Measurements from ENCODE around the gene PLVAP. TPM values are rescaled to one million over a fixed set of nuclear protein-coding genes. Genes with fewer than 3 reads are reported as not detected.

The PLVAP gene
- total RNA-seq, 4 donors from 2014 or later = 4.7 to 204 (median 87.4) TPM

- H3K36me3 ChIP-seq = no peaks in the 10 kb centered on the region
- TF ChIP-seq POLR2A (IDR thresholded peaks at IDR 0.05) (no peak), CTCF (IDR thresholded peaks at IDR 0.05) (no peak)
- H3K27me3 ChIP-seq = no peaks in the 10 kb centered on the region
- peak overlapping the region in 1 of 2 donors; percentile 66 for H3K27ac ChIP-seq
- DNase-seq = no peak
- intact Hi-C loops (cut with DNase I; ENCODE audit: low total_unique reads) = no loop called here
- H3K4me1 ChIP-seq = peaks cover 0 to 13% of the 10 kb centered on the region in 2 donors
- peak overlapping the region; percentile 57 to 78 for H3K4me3 ChIP-seq
- no peaks in the 10 kb centered on the region for H3K9me3 ChIP-seq
These were observed 39.3 kb downstream of the PLVAP start for GRCh38 chr19:17337675-17338432.

GRCh38 chr19:17336872-17337674, 40.1 kb downstream of the PLVAP start, which contains the start of gene GTPBP3:
Gene GTPBP3 (plus strand): TSS chr19:17337553. CDS start chr19:17337612, 59 bp downstream.
- H3K36me3 ChIP-seq = no peaks in the 10 kb centered on the region
- H3K4me1 ChIP-seq = peaks cover 0 to 13% of the 10 kb centered on the region in 2 donors
- peak within 1 kb of the TSS; percentile 57 to 78 for H3K4me3 ChIP-seq
- no peaks in the 10 kb centered on the region for H3K9me3 ChIP-seq
- no peaks in the 10 kb centered on the region for H3K27me3 ChIP-seq
- no peak for TF ChIP-seq CTCF (IDR thresholded peaks at IDR 0.05)
- peak in 1 of 2 donors; percentile 19 for TF ChIP-seq POLR2A (IDR thresholded peaks at IDR 0.05)
- DNase-seq = peak; percentile 94 to 97
- peak within 1 kb of the TSS; percentile 90 to 93 for H3K27ac ChIP-seq
- intact Hi-C loops (cut with DNase I; ENCODE audit: low total_unique reads) = no loop called here

- no peak overlapping the region for H3K27ac ChIP-seq
- DNase-seq = no peak
- TF ChIP-seq POLR2A (IDR thresholded peaks at IDR 0.05) (no peak), CTCF (IDR thresholded peaks at IDR 0.05) (no peak)
- no peaks in the 10 kb centered on the region for H3K27me3 ChIP-seq
- no peak overlapping the region for H3K4me3 ChIP-seq
- no peaks in the 10 kb centered on the region for H3K36me3 ChIP-seq
- H3K9me3 ChIP-seq = no peaks in the 10 kb centered on the region
- peaks cover 0 to 13% of the 10 kb centered on the region in 2 donors for H3K4me1 ChIP-seq
- intact Hi-C loops (cut with DNase I; ENCODE audit: low total_unique reads) = no loop called here
These were observed 41.6 kb downstream of the PLVAP start for GRCh38 chr19:17335575-17335974.

DNA sequence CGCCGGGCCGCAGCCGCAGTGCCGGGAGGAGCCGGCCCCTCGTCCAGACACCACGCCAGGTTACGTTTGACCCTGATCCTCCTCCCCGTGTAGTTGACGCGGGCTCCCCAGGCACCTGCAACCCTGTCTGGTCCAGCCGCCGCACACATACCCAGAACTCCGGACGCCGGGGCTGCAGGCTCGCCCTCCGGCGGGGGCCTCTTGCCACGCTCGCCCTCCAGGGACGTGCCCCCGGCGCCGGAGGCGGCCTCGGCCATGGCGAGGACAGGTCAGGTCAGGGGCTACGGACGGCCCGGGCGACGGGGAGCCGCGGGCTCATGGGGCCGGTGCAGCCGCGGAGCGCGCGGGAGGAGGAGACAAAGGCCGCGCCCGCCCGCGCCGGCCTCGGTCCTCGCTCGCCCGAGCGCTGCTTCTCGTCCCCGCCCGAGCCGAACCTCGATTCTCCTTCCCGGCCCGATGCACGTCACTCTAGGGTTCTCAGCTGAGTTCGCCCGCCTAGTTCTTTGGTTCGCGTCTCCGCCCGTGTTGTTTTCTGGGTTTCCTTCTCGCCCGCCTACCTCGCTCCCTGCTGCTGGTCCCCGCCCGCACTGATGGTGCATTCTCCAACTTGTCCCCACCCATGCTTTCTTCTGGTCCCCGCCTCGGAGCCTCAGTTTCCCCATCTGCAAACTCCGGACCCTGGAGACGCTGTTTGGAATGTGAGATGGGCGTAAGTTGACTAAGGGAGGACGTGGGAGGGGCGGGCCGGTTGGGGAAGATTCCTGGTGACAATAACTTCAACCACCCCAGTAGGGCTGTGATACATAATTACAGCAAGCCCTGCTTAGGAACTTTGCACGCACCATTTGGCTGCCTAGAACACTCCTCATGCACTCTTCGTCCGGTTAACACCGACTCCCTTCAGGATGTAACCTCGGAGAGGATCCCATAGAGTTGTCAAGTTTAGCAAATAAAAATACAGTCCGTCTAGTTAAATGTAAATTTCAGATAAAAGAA, 42.4 kb downstream of the PLVAP start, which contains the start of gene ANO8:
Gene ANO8 (minus strand): TSS at position 442 of the 996 bp plus-strand sequence. CDS start 185 bp downstream, at position 257.
- Histone ChIP-seq H3K9me3 (no peaks in the 10 kb centered on the region), H3K27me3 (peaks cover 0 to 3% of the 10 kb centered on the region in 2 donors), H3K36me3 (no peaks in the 10 kb centered on the region), H3K4me3 (peak within 1 kb of the TSS; percentile 34 to 59), H3K27ac (peak within 1 kb of the TSS; percentile 30 to 33), H3K4me1 (peaks cover 0 to 13% of the 10 kb centered on the region in 2 donors)
- DNase-seq = peak; percentile 91 to 97
- TF ChIP-seq POLR2A (IDR thresholded peaks at IDR 0.05) (peak; percentile 40 to 45), CTCF (IDR thresholded peaks at IDR 0.05) (peak in 1 of 4 experiments; percentile 3)
- intact Hi-C loops (cut with DNase I; ENCODE audit: low total_unique reads) = no loop called here
